Measurements from ENCODE around the gene ADAP2. TPM values are rescaled to one million over a fixed set of nuclear protein-coding genes. Genes with fewer than 3 reads are reported as not detected.
A peak's percentile ranks its signal among the peaks of the same experiment; 100 is the strongest.
"Not testable (repeated sequence)": the region's sequence is repeated elsewhere in the genome, so short reads cannot be mapped to it uniquely, and the experiment has no call there.

The ADAP2 gene
- total and polyA plus RNA-seq, 8 donors, result 1.8 to 28.7 (median 8.0) TPM; not detected in 1

GRCh38 chr17:30956764-30957374 lies 35.1 kb downstream of the ADAP2 start:
- H3K4me3 ChIP-seq, result no peak overlapping the region
- no peaks in the 10 kb centered on the region for H3K27me3 ChIP-seq
- H3K4me1 ChIP-seq, result peaks cover 0 to 41% (median 0%) of the 10 kb centered on the region in 4 donors
- no peaks in the 10 kb centered on the region for H3K9me3 ChIP-seq
- peak overlapping the region in 4 of 5 donors; percentile 33 to 60 (median 48) for H3K27ac ChIP-seq
- no peaks in the 10 kb centered on the region for H3K36me3 ChIP-seq
- intact Hi-C loops (cut with DNase I; ENCODE audit: low total_unique reads), result no loop called here
- no peak for DNase-seq
- TF ChIP-seq POLR2A (IDR thresholded peaks at IDR 0.05) (no peak), POLR2AphosphoS5 (IDR thresholded peaks at IDR 0.05) (no peak), EP300 (IDR thresholded peaks at IDR 0.05) (no peak), CTCF (IDR thresholded peaks at IDR 0.05) (no peak)
- 36 to 56% (median 48%) methylated on average over 8 of the region's 8 CpGs for WGBS, 5 donors

DNA sequence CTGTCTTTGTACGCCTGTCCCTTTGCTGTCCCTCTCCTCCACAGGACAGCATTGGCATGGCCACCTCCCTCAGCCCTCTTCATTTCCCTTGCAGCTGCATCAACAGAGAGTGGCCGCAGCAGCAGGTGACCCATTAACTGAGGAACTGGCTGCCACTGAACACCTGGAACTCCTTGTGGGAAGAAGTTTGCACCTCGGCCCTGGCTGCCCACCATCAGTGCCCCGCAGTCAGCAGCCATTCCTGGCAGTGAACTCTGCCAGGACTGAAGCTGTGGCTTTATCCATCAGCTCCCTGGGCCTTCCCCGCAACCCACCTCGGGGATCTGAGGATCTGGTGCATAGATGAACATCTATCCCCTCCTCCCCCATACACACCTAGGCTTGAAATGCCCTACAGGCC lies 36.0 kb downstream of the ADAP2 start:
- intact Hi-C loops (cut with DNase I; ENCODE audit: low total_unique reads), result no loop called here
- H3K4me3 ChIP-seq, result no peak overlapping the region
- TF ChIP-seq POLR2AphosphoS5 (IDR thresholded peaks at IDR 0.05), result no peak
- TF ChIP-seq CTCF (IDR thresholded peaks at IDR 0.05), result no peak
- no peak for TF ChIP-seq POLR2A (IDR thresholded peaks at IDR 0.05)
- TF ChIP-seq EP300 (IDR thresholded peaks at IDR 0.05), result no peak
- H3K27me3 ChIP-seq, result no peaks in the 10 kb centered on the region
- H3K4me1 ChIP-seq, result peaks cover 0 to 41% (median 0%) of the 10 kb centered on the region in 4 donors
- no peaks in the 10 kb centered on the region for H3K36me3 ChIP-seq
- no peak for DNase-seq
- peak overlapping the region in 1 of 5 donors; percentile 9 for H3K27ac ChIP-seq
- WGBS, 5 donors, result 82 to 91% (median 89%) methylated on average over 6 of the region's 6 CpGs
- no peaks in the 10 kb centered on the region for H3K9me3 ChIP-seq

GRCh38 chr17:30958187-30958586 lies 36.4 kb downstream of the ADAP2 start:
- Histone ChIP-seq H3K27ac (peak overlapping the region in 2 of 5 donors; percentile 9 to 43), H3K36me3 (no peaks in the 10 kb centered on the region), H3K4me1 (peaks cover 0 to 41% (median 0%) of the 10 kb centered on the region in 4 donors), H3K4me3 (no peak overlapping the region), H3K27me3 (no peaks in the 10 kb centered on the region), H3K9me3 (no peaks in the 10 kb centered on the region)
- no peak for DNase-seq
- TF ChIP-seq EP300 (IDR thresholded peaks at IDR 0.05), result no peak
- TF ChIP-seq CTCF (IDR thresholded peaks at IDR 0.05), result no peak
- no peak for TF ChIP-seq POLR2A (IDR thresholded peaks at IDR 0.05)
- TF ChIP-seq POLR2AphosphoS5 (IDR thresholded peaks at IDR 0.05), result no peak
- intact Hi-C loops (cut with DNase I; ENCODE audit: low total_unique reads), result no loop called here
- 67 to 86% (median 83%) methylated on average over 7 of the region's 7 CpGs for WGBS, 5 donors

DNA sequence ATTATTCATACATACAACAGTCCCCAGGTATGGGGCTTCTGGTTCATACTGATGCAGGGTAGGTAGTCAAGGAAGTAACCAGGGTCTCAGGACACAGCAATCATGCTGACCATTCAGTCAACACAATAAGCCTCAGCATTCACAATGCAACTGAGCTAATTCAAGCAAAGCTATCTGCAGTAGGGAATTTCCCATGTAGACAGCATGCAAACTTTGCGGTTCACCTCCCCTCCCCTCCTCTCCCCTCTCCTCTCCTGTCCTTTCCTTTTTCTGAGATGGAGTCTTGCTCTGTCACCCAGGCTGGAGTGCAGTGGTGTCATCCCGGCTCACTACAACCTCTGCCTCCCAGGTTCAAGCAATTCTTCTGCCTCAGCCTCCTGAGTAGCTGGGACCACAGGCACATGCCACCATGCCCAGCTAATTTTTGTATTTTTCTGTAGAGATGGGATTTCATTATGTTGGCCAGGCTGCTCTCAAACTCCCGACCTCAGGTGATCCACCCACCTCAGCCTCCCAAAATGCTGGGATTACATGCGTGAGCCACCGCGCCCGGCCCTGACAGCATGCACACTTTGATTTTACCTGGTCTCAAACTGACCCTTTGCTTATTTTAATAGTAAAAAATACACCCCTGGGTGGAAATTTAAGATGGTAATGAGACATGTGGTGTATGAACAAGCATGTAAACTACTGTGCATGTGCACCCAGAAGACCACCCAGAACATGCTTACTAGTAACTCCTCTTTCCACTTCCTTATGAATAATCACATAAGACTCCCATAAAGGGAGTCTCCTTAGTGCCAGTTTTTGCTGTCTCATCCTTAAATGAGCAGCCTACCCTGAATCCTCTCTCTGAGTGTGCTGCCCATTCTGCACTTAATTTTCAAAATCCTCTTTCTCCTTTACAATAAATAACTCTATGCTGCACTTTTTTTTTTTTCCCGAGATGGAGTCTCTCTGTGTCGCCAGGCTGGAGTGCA lies 39.8 kb downstream of the ADAP2 start:
- no peaks in the 10 kb centered on the region for H3K36me3 ChIP-seq
- intact Hi-C loops (cut with DNase I; ENCODE audit: low total_unique reads), result no loop called here
- H3K27me3 ChIP-seq, result no peaks in the 10 kb centered on the region
- no peak overlapping the region for H3K4me3 ChIP-seq
- H3K27ac ChIP-seq, result peak overlapping the region in 2 of 5 donors; percentile 12 to 31
- 73 to 77% (median 75%) methylated on average over 9 of the region's 9 CpGs for WGBS, 5 donors
- TF ChIP-seq POLR2AphosphoS5 (IDR thresholded peaks at IDR 0.05) (no peak), EP300 (IDR thresholded peaks at IDR 0.05) (no peak), POLR2A (IDR thresholded peaks at IDR 0.05) (no peak), CTCF (IDR thresholded peaks at IDR 0.05) (no peak)
- peaks cover 0 to 21% (median 0%) of the 10 kb centered on the region in 4 donors for H3K4me1 ChIP-seq
- DNase-seq, result peak; percentile 20 to 24
- H3K9me3 ChIP-seq, result no peaks in the 10 kb centered on the region

GRCh38 chr17:30964312-30964711 lies 42.6 kb downstream of the ADAP2 start:
- H3K4me1 ChIP-seq, result peaks cover 0 to 14% (median 0%) of the 10 kb centered on the region in 4 donors
- H3K9me3 ChIP-seq; H3K27me3 ChIP-seq; H3K36me3 ChIP-seq; H3K4me3 ChIP-seq; H3K27ac ChIP-seq; intact Hi-C loops (cut with DNase I; ENCODE audit: low total_unique reads): not testable (repeated sequence)
- DNase-seq, result peak in 1 of 2 donors; percentile 16
- 91 to 96% (median 94%) methylated on average over 8 of the region's 8 CpGs for WGBS, 5 donors

All from stomach (tissue), 9 donors.